Measurements from ENCODE around the gene SLC26A2. TPM values are rescaled to one million over a fixed set of nuclear protein-coding genes. Genes with fewer than 3 reads are reported as not detected.

The SLC26A2 gene
- total RNA-seq, 1 donor from 2014 or later: 4.7 TPM

GRCh38 chr5:150006318-150006717 is 45.8 kb downstream of the SLC26A2 start:
- TF ChIP-seq, protein P1, sequence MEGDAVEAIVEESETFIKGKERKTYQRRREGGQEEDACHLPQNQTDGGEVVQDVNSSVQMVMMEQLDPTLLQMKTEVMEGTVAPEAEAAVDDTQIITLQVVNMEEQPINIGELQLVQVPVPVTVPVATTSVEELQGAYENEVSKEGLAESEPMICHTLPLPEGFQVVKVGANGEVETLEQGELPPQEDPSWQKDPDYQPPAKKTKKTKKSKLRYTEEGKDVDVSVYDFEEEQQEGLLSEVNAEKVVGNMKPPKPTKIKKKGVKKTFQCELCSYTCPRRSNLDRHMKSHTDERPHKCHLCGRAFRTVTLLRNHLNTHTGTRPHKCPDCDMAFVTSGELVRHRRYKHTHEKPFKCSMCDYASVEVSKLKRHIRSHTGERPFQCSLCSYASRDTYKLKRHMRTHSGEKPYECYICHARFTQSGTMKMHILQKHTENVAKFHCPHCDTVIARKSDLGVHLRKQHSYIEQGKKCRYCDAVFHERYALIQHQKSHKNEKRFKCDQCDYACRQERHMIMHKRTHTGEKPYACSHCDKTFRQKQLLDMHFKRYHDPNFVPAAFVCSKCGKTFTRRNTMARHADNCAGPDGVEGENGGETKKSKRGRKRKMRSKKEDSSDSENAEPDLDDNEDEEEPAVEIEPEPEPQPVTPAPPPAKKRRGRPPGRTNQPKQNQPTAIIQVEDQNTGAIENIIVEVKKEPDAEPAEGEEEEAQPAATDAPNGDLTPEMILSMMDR (IDR thresholded peaks at IDR 0.05; ENCODE audit: partially characterized antibody, unreplicated experiment): no peak
- H3K4me1 Mint-ChIP-seq (ENCODE audit: low read depth, unreplicated experiment): peaks cover 3% of the 10 kb centered on the region
- H3K4me3 Mint-ChIP-seq (ENCODE audit: unreplicated experiment): no peak overlapping the region
- no peaks in the 10 kb centered on the region for H3K9me3 Mint-ChIP-seq (ENCODE audit: unreplicated experiment)
- no peaks in the 10 kb centered on the region for H3K36me3 Mint-ChIP-seq (ENCODE audit: unreplicated experiment)
- DNase-seq: no peak
- H3K27me3 Mint-ChIP-seq (ENCODE audit: unreplicated experiment): no peaks in the 10 kb centered on the region
- H3K27ac Mint-ChIP-seq (ENCODE audit: unreplicated experiment): no peak overlapping the region

GRCh38 chr5:150007050-150007449 is 46.5 kb downstream of the SLC26A2 start:
- Mint-ChIP-seq H3K27ac (ENCODE audit: unreplicated experiment) (no peak overlapping the region), H3K36me3 (ENCODE audit: unreplicated experiment) (no peaks in the 10 kb centered on the region), H3K9me3 (ENCODE audit: unreplicated experiment) (no peaks in the 10 kb centered on the region), H3K27me3 (ENCODE audit: unreplicated experiment) (no peaks in the 10 kb centered on the region), H3K4me3 (ENCODE audit: unreplicated experiment) (no peak overlapping the region), H3K4me1 (ENCODE audit: low read depth, unreplicated experiment) (peaks cover 3% of the 10 kb centered on the region)
- DNase-seq: no peak
- TF ChIP-seq, protein P1 (IDR thresholded peaks at IDR 0.05; ENCODE audit: partially characterized antibody, unreplicated experiment): no peak

DNA sequence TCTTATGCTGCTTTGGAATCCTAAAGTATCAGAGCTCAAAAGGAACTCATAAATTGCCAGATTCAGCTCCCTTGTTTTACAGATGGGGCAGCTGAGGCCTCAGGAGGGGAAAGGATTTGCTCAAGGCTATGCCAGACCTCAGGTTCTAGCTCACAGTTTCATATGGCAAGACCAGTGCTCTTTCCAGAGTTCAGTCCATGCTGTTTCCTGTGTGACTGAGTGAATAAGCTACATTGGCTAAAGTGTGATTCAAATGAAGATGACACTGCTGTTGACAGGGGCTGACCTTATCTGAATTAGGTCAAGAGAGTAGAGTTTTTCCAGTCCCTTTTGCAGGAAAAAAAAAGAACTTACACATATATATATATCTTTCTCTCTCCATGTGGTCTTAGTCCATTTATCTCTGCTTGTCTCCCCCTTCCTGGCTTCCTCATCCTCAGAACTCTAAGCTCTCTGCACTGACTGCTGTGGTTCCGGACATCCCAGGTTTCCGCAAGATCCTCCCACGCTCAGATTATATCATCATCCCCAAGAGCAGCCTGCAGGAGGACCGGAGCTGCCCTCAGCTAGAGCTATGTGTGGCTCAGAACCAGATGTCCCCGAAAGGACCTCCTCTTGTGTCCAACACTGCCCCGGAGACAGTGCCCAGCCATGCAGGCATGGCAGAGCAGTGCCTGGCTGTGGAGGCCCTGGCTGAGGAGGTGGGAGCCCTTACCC is 49.3 kb downstream of the SLC26A2 start:
- TF ChIP-seq, protein P1 (IDR thresholded peaks at IDR 0.05; ENCODE audit: partially characterized antibody, unreplicated experiment): no peak
- Mint-ChIP-seq H3K36me3 (ENCODE audit: unreplicated experiment) (peaks cover 6% of the 10 kb centered on the region), H3K27me3 (ENCODE audit: unreplicated experiment) (no peaks in the 10 kb centered on the region), H3K27ac (ENCODE audit: unreplicated experiment) (no peak overlapping the region), H3K4me3 (ENCODE audit: unreplicated experiment) (no peak overlapping the region), H3K4me1 (ENCODE audit: low read depth, unreplicated experiment) (no peaks in the 10 kb centered on the region), H3K9me3 (ENCODE audit: unreplicated experiment) (no peaks in the 10 kb centered on the region)
- no peak for DNase-seq

- Mint-ChIP-seq H3K36me3 (ENCODE audit: unreplicated experiment) (peaks cover 16% of the 10 kb centered on the region), H3K27ac (ENCODE audit: unreplicated experiment) (no peak overlapping the region), H3K27me3 (ENCODE audit: unreplicated experiment) (no peaks in the 10 kb centered on the region), H3K9me3 (ENCODE audit: unreplicated experiment) (no peaks in the 10 kb centered on the region), H3K4me1 (ENCODE audit: low read depth, unreplicated experiment) (no peaks in the 10 kb centered on the region), H3K4me3 (ENCODE audit: unreplicated experiment) (no peak overlapping the region)
- no peak for DNase-seq
- TF ChIP-seq, protein P1 (IDR thresholded peaks at IDR 0.05; ENCODE audit: partially characterized antibody, unreplicated experiment): no peak
Measured at GRCh38 chr5:150013931-150014330, 53.4 kb downstream of the SLC26A2 start.

DNA sequence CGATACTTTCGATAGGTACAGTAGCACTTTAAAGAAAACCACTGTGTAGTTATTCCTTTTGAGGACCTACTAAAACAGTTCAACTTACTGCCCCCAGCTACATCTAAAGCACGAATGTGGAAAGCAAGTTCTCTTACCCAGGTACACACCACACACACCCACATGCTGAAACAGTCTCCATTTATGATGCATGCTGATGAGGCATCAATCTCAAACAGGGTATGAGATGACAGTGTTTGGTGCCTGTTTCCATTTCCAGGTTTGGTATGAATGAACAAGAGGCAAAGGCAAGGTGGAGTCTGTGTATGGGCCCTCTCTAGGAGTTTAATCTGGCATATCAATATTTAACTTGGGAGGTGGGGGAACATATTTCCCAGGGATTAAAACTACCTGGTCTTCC is 53.9 kb downstream of the SLC26A2 start:
- H3K36me3 Mint-ChIP-seq (ENCODE audit: unreplicated experiment): peaks cover 16% of the 10 kb centered on the region
- H3K27me3 Mint-ChIP-seq (ENCODE audit: unreplicated experiment): no peaks in the 10 kb centered on the region
- TF ChIP-seq, protein P1 (IDR thresholded peaks at IDR 0.05; ENCODE audit: partially characterized antibody, unreplicated experiment): no peak
- no peak overlapping the region for H3K4me3 Mint-ChIP-seq (ENCODE audit: unreplicated experiment)
- H3K27ac Mint-ChIP-seq (ENCODE audit: unreplicated experiment): no peak overlapping the region
- H3K4me1 Mint-ChIP-seq (ENCODE audit: low read depth, unreplicated experiment): no peaks in the 10 kb centered on the region
- no peaks in the 10 kb centered on the region for H3K9me3 Mint-ChIP-seq (ENCODE audit: unreplicated experiment)
- DNase-seq: no peak

All from glutamatergic neuron (in vitro differentiated cells).